IPS-18a (cell line): Measurements from ENCODE around the gene HTR2A.

Experiments used
- H3K27ac ChIP-seq: one replicate; pipeline ENCODE4 v1.5.1; 2013; ENCODE audit warnings: low read length
- H3K27me3 ChIP-seq: one replicate; pipeline ENCODE4 v1.6.1; 2013; ENCODE audit warnings: mild to moderate bottlenecking, low read length; ENCODE audit not compliant: control insufficient read depth, insufficient read depth
- H3K36me3 ChIP-seq: one replicate; pipeline ENCODE4 v1.6.1; 2013; ENCODE audit warnings: low read depth, low read length; ENCODE audit not compliant: control insufficient read depth
- H3K4me1 ChIP-seq: one replicate; pipeline ENCODE4 v1.6.1; 2013; ENCODE audit warnings: low read depth, low read length; ENCODE audit not compliant: control insufficient read depth
- H3K4me3 ChIP-seq: one replicate; pipeline ENCODE4 v1.5.1; 2013; ENCODE audit warnings: low read length
- H3K9ac ChIP-seq: one replicate; pipeline ENCODE4 v1.6.1; 2013; ENCODE audit warnings: mild to moderate bottlenecking, low read length, moderate library complexity
- H3K9me3 ChIP-seq: one replicate; pipeline ENCODE4 v1.6.1; 2013; ENCODE audit warnings: low read depth, low read length; ENCODE audit not compliant: control insufficient read depth

The HTR2A gene

GRCh38 chr13:46896341-46897137, at the start of gene HTR2A:
TSS of gene HTR2A (minus strand) at chr13:46897053. CDS start at chr13:46895906, 1,147 bp downstream.
- no peaks in the 10 kb centered on the region for H3K36me3 ChIP-seq
- H3K9ac ChIP-seq = no peak within 1 kb of the TSS
- H3K9me3 ChIP-seq = no peaks in the 10 kb centered on the region
- H3K27me3 ChIP-seq = peaks cover 5% of the 10 kb centered on the region
- no peak within 1 kb of the TSS for H3K4me3 ChIP-seq
- peaks cover 20% of the 10 kb centered on the region for H3K4me1 ChIP-seq
- no peak within 1 kb of the TSS for H3K27ac ChIP-seq

DNA sequence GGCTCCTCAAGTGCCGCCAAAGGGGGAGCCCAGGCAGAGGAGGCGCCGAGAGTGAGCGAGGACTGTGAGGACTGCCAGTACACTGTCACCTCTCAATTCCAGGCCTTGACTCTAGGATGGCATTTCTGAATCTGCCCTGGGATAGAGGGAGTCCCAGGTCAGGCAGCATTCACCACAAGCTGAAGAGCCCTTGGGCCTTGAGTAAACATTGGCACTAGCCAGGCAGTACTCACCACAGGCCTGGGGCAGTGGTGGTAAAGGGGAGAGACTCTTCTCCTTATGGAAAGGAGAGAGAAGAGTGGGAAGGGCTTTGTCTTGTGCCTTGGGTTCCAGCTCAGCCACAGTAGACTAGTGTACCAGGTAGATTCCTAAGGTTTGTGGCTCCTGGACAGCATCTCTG, 39.7 kb upstream of the HTR2A start:
- Histone ChIP-seq H3K27ac (no peak overlapping the region), H3K9ac (no peak overlapping the region), H3K9me3 (no peaks in the 10 kb centered on the region), H3K4me3 (no peak overlapping the region), H3K36me3 (no peaks in the 10 kb centered on the region), H3K4me1 (no peaks in the 10 kb centered on the region), H3K27me3 (no peaks in the 10 kb centered on the region)

DNA sequence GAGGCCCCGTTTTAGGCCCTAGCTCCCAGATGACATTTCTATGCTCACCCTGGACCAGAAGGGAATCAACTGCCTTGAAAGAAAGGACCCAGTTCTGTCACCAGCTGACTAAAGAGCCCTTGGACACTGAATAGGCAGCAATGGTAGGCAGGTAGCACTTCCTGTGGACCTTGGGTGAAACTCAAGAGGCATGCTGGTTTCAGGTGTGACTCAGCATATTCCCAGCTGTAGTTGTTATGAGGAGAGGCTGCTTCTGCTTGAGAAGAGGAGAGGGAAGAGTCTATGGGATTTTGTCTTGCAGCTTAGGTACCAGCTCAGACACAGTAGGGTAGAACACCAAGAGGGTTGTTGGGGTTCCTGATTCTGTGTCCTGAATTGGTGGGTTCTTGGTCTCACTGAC, 37.9 kb upstream of the HTR2A start:
- H3K9me3 ChIP-seq = no peaks in the 10 kb centered on the region
- no peaks in the 10 kb centered on the region for H3K27me3 ChIP-seq
- H3K27ac ChIP-seq = no peak overlapping the region
- no peaks in the 10 kb centered on the region for H3K4me1 ChIP-seq
- H3K4me3 ChIP-seq = no peak overlapping the region
- no peak overlapping the region for H3K9ac ChIP-seq
- no peaks in the 10 kb centered on the region for H3K36me3 ChIP-seq

DNA sequence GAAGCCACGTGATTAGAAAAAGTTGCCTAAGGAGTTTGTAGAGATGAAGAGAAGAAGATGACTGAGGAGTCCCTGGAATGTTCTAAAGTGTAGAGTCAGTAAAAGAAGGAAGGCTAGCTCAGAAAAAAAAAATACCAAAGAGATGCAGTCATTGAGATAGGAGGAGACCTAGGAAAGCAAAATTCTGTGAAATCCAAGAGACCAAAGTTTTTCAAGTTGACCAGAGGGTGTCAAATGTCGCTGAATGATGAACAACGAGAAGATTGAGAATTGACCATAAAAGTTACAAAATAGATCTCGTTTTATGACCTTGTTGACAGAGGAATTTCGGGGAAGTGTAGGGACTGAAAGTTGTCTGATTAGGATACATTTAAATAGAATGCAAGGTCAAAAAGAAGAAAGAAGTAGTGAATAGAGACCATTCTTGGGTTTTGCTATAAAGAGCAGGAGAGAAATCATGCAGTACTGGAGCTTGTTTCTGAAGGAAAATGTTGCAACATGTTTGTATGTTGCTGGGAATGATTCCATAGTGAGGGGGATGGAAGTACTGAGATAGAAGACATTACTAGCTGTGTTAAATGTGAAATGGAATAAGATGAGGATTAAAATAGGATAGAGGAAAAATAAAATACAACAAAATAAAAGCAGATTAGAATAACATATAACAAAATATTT, 30.2 kb upstream of the HTR2A start:
- no peak overlapping the region for H3K9ac ChIP-seq
- no peaks in the 10 kb centered on the region for H3K36me3 ChIP-seq
- H3K27ac ChIP-seq = no peak overlapping the region
- H3K4me3 ChIP-seq = no peak overlapping the region
- no peaks in the 10 kb centered on the region for H3K4me1 ChIP-seq
- H3K27me3 ChIP-seq = no peaks in the 10 kb centered on the region
- H3K9me3 ChIP-seq = no peaks in the 10 kb centered on the region

- H3K27me3 ChIP-seq = no peaks in the 10 kb centered on the region
- H3K27ac ChIP-seq = no peak overlapping the region
- H3K9me3 ChIP-seq = no peaks in the 10 kb centered on the region
- H3K4me3 ChIP-seq = no peak overlapping the region
- no peaks in the 10 kb centered on the region for H3K4me1 ChIP-seq
- H3K36me3 ChIP-seq = no peaks in the 10 kb centered on the region
- H3K9ac ChIP-seq = no peak overlapping the region
Observed at GRCh38 chr13:46925486-46925885, 28.6 kb upstream of the HTR2A start.

GRCh38 chr13:46914341-46914740, 17.5 kb upstream of the HTR2A start:
- no peaks in the 10 kb centered on the region for H3K36me3 ChIP-seq
- no peaks in the 10 kb centered on the region for H3K4me1 ChIP-seq
- no peak overlapping the region for H3K27ac ChIP-seq
- H3K9me3 ChIP-seq = no peaks in the 10 kb centered on the region
- no peaks in the 10 kb centered on the region for H3K27me3 ChIP-seq
- H3K9ac ChIP-seq = no peak overlapping the region
- no peak overlapping the region for H3K4me3 ChIP-seq

- Histone ChIP-seq H3K27me3 (no peaks in the 10 kb centered on the region), H3K36me3 (no peaks in the 10 kb centered on the region), H3K4me3 (no peak overlapping the region), H3K27ac (no peak overlapping the region), H3K9ac (no peak overlapping the region), H3K9me3 (no peaks in the 10 kb centered on the region), H3K4me1 (no peaks in the 10 kb centered on the region)
Observed at GRCh38 chr13:46913757-46914156, 16.9 kb upstream of the HTR2A start.

- Histone ChIP-seq H3K27ac (no peak overlapping the region), H3K27me3 (no peaks in the 10 kb centered on the region), H3K4me3 (no peak overlapping the region), H3K4me1 (no peaks in the 10 kb centered on the region), H3K9ac (no peak overlapping the region), H3K9me3 (no peaks in the 10 kb centered on the region), H3K36me3 (no peaks in the 10 kb centered on the region)
Observed at GRCh38 chr13:46909042-46909441, 12.2 kb upstream of the HTR2A start.

- no peak overlapping the region for H3K9ac ChIP-seq
- H3K4me1 ChIP-seq = no peaks in the 10 kb centered on the region
- no peaks in the 10 kb centered on the region for H3K9me3 ChIP-seq
- no peaks in the 10 kb centered on the region for H3K36me3 ChIP-seq
- H3K27me3 ChIP-seq = no peaks in the 10 kb centered on the region
- H3K27ac ChIP-seq = no peak overlapping the region
- no peak overlapping the region for H3K4me3 ChIP-seq
Observed at GRCh38 chr13:46908501-46908900, 11.6 kb upstream of the HTR2A start.

GRCh38 chr13:46906405-46906804, 9.6 kb upstream of the HTR2A start:
- Histone ChIP-seq H3K27ac (no peak overlapping the region), H3K36me3 (no peaks in the 10 kb centered on the region), H3K9ac (no peak overlapping the region), H3K9me3 (no peaks in the 10 kb centered on the region), H3K4me1 (no peaks in the 10 kb centered on the region), H3K27me3 (no peaks in the 10 kb centered on the region), H3K4me3 (no peak overlapping the region)

DNA sequence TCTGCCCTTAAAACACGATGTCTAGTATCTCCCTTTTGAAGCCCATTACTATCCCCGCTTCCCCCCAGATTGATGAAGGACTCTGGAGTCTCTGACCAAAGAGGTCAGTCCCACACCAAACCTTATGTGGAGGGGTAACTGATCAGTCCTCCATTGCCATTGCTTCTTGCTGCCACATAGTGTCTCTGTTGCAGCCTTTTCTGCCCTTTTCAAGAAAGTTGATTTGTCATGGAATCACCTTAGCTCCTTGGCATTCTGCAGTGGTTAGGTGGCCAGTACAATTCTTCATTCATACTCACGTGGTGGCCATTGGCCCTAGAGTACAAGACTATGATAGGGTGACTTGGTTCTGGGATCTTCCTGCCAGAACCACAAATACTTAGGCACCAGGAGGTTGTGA, 8.4 kb upstream of the HTR2A start:
- no peaks in the 10 kb centered on the region for H3K4me1 ChIP-seq
- no peaks in the 10 kb centered on the region for H3K36me3 ChIP-seq
- H3K27me3 ChIP-seq = no peaks in the 10 kb centered on the region
- no peak overlapping the region for H3K4me3 ChIP-seq
- no peak overlapping the region for H3K27ac ChIP-seq
- no peaks in the 10 kb centered on the region for H3K9me3 ChIP-seq
- no peak overlapping the region for H3K9ac ChIP-seq

- H3K4me3 ChIP-seq = no peak overlapping the region
- no peaks in the 10 kb centered on the region for H3K27me3 ChIP-seq
- H3K9ac ChIP-seq = no peak overlapping the region
- no peaks in the 10 kb centered on the region for H3K9me3 ChIP-seq
- H3K27ac ChIP-seq = no peak overlapping the region
- no peaks in the 10 kb centered on the region for H3K36me3 ChIP-seq
- H3K4me1 ChIP-seq = no peaks in the 10 kb centered on the region
Observed at GRCh38 chr13:46903748-46904147, 6.9 kb upstream of the HTR2A start.
